SK-N-SH (cell line): ENCODE results near the gene ACBD6. TPM values are rescaled to one million over a fixed set of nuclear protein-coding genes. Genes with fewer than 3 reads are reported as not detected.
A peak's percentile ranks its signal among the peaks of the same experiment; 100 is the strongest.

Experiments used
- CTCF ChIA-PET: fragments of 300-600, 350-600 bp; formaldehyde crosslinking; extraction: SDS; loops from one replicate; lab custom pipeline; 2021; lab: Yijun Ruan, JAX
- POLR2A ChIA-PET: fragments of 350-600 bp; sonication (Branson Sonifier 250); formaldehyde crosslinking; extraction: SDS; loops from one replicate; lab custom pipeline; 2020; ENCODE audit warnings: antibody characterized with exemption, inconsistent platforms; lab: Yijun Ruan, JAX
- DNase-seq: peaks from one replicate; pipeline ENCODE4 v3.0.0; 2012
- H2AFZ ChIP-seq: fragments of 200-600 bp; sonication (generic); 2 replicates; pipeline ENCODE4 v1.8.1; 2016; ENCODE audit warnings: antibody characterized with exemption, mild to moderate bottlenecking, low read depth
- H3F3A ChIP-seq: fragments of 200-600 bp; sonication (generic); replicated peaks from 2 replicates; pipeline ENCODE3; 2016; ENCODE audit warnings: antibody characterized with exemption, mild to moderate bottlenecking; ENCODE audit not compliant: insufficient read depth
- H3K27ac ChIP-seq, 2 experiments: fragments of 200-500 bp in 1 of 2; fragments of 200-600 bp in 1 of 2; sonication (Bioruptor generic) in 1 of 2; sonication (generic), shearing (Covaris generic) in 1 of 2; 2 replicates each; pipeline versions ENCODE4 v1.5.1 to v1.6.1; 2014 to 2016; ENCODE audit warnings: low read depth in 2 of 2, inconsistent platforms in 1 of 2, low read length in 1 of 2, mild to moderate bottlenecking in 1 of 2, mixed read lengths in 1 of 2
- H3K27me3 ChIP-seq: fragments of 200-600 bp; sonication (generic), shearing (Covaris generic); 2 replicates; pipeline ENCODE4 v1.6.1; 2016; ENCODE audit warnings: mixed run types; ENCODE audit not compliant: insufficient read depth
- H3K36me3 ChIP-seq, 2 experiments: fragments of 200-500 bp in 1 of 2; fragments of 200-600 bp in 1 of 2; sonication (Bioruptor generic) in 1 of 2; sonication (generic) in 1 of 2; replicated peaks in 1 of 2; 2 replicates each; pipeline versions ENCODE3 to v1.5.1; 2014 to 2016; ENCODE audit warnings: low read length in 1 of 2, mild to moderate bottlenecking in 1 of 2; ENCODE audit not compliant: insufficient read depth in 2 of 2, control insufficient read depth in 1 of 2
- H3K4me1 ChIP-seq, 2 experiments: fragments of 200-500 bp in 1 of 2; fragments of 200-600 bp in 1 of 2; sonication (Bioruptor generic) in 1 of 2; sonication (generic), shearing (Covaris generic) in 1 of 2; 2 replicates each; pipeline versions ENCODE4 v1.5.1 to v1.6.1; 2014 to 2016; ENCODE audit warnings: low read depth in 1 of 2, low read length in 1 of 2, mixed run types in 1 of 2; ENCODE audit not compliant: insufficient read depth in 2 of 2, control insufficient read depth in 1 of 2
- H3K4me2 ChIP-seq: fragments of 200-600 bp; sonication (generic), shearing (Covaris generic); 2 replicates; pipeline ENCODE4 v1.6.1; 2017; ENCODE audit warnings: mixed run types
- H3K4me3 ChIP-seq, 2 experiments: fragments of 200-500 bp in 1 of 2; fragments of 200-600 bp in 1 of 2; sonication (Bioruptor generic) in 1 of 2; sonication (generic), shearing (Covaris generic) in 1 of 2; 2 replicates each; pipeline versions ENCODE4 v1.5.1 to v1.8.1; 2014 to 2016; ENCODE audit warnings: low read depth in 2 of 2, inconsistent platforms in 1 of 2, low read length in 1 of 2, mild to moderate bottlenecking in 1 of 2, mixed read lengths in 1 of 2, moderate library complexity in 1 of 2
- H3K79me2 ChIP-seq: fragments of 200-600 bp; sonication (generic); 2 replicates; pipeline ENCODE4 v1.8.1; 2017; ENCODE audit warnings: mild to moderate bottlenecking; ENCODE audit not compliant: insufficient read depth
- H3K9ac ChIP-seq: fragments of 200-600 bp; sonication (generic); 2 replicates; pipeline ENCODE4 v1.6.1; 2017; ENCODE audit warnings: mixed run types
- H3K9me2 ChIP-seq: fragments of 200-600 bp; sonication (generic); 2 replicates; pipeline ENCODE4 v1.6.1; 2017; ENCODE audit warnings: mixed run types
- H3K9me3 ChIP-seq: fragments of 200-600 bp; sonication (generic); 2 replicates; pipeline ENCODE4 v1.6.1; 2017; ENCODE audit warnings: mixed run types, mild to moderate bottlenecking, moderate library complexity
- H4K20me1 ChIP-seq: fragments of 200-600 bp; sonication (generic); 2 replicates; pipeline ENCODE4 v1.6.1; 2017; ENCODE audit warnings: mild to moderate bottlenecking, mixed run types; ENCODE audit not compliant: insufficient read depth
- CTCF ChIP-seq: fragments of 200-600 bp; sonication (generic); IDR thresholded peaks from 2 replicates; pipeline ENCODE4 v1.6.1; 2017; ENCODE audit warnings: antibody characterized with exemption, mild to moderate bottlenecking, moderate library complexity
- EP300 ChIP-seq, 2 experiments: IDR thresholded peaks; 2 replicates each; pipeline versions ENCODE4 v1.4.0 to v1.6.1; 2012; ENCODE audit warnings: borderline replicate concordance in 1 of 2, low read depth in 1 of 2, low read length in 1 of 2
- FOXM1 ChIP-seq: IDR thresholded peaks from 2 replicates; pipeline ENCODE4 v1.4.0; 2012; ENCODE audit warnings: low read depth, mild to moderate bottlenecking
- GATA2 ChIP-seq: sonication (generic); formaldehyde crosslinking; IDR thresholded peaks from 2 replicates; pipeline ENCODE4 v1.5.0; 2020; ENCODE audit warnings: mild to moderate bottlenecking, missing genetic modification reagents
- IRF3 ChIP-seq: fragments of 150-350 bp; IDR thresholded peaks from 2 replicates; pipeline ENCODE4 v1.6.1; 2016; ENCODE audit warnings: mild to moderate bottlenecking, low read depth, low read length
- JUND ChIP-seq: IDR thresholded peaks from 2 replicates; pipeline ENCODE4 v1.4.0; 2012
- MXI1 ChIP-seq: IDR thresholded peaks from 2 replicates; pipeline ENCODE4 v1.6.1; 2012; ENCODE audit warnings: mild to moderate bottlenecking, low read depth, low read length, improper control_type of control experiment
- NRF1 ChIP-seq: IDR thresholded peaks from 2 replicates; pipeline ENCODE4 v1.6.1; 2012; ENCODE audit warnings: low read depth, mild to moderate bottlenecking, low read length
- RCOR1 ChIP-seq: fragments of 150-350 bp; IDR thresholded peaks from 2 replicates; pipeline ENCODE4 v1.6.1; 2017; ENCODE audit warnings: antibody characterized with exemption, low read length
- RFX5 ChIP-seq: IDR thresholded peaks from 2 replicates; pipeline ENCODE4 v1.6.1; 2012; ENCODE audit warnings: mild to moderate bottlenecking, improper control_type of control experiment, low read length
- TEAD4 ChIP-seq: IDR thresholded peaks from 2 replicates; pipeline ENCODE4 v1.4.0; 2012; ENCODE audit warnings: mild to moderate bottlenecking, borderline replicate concordance; ENCODE audit not compliant: insufficient read depth
- ZBTB33 ChIP-seq: IDR thresholded peaks from 2 replicates; pipeline ENCODE4 v1.4.0; 2012; ENCODE audit warnings: low read depth, borderline replicate concordance
- WGBS: methylation state at CpG from one replicate; pipeline ENCODE4 v1.1.6; 2017; ENCODE audit warnings: low lambda C conversion rate; 5-methylcytosine and 5-hydroxymethylcytosine counted together
- polyA plus RNA-seq, 3 experiments: library from polyadenylated mRNA; depleted of rRNA; stranded (reverse); fragments of >200 nt; gene quantifications; 2 replicates each; pipeline ENCODE4 v1.2.3, GENCODE V29; 2012

Gene ACBD6
- polyA plus RNA-seq, 1 of the 3 experiments (the other 2 are of a cell fraction): 60.9 TPM

GRCh38 chr1:180519846-180520245, 17.5 kb upstream of the ACBD6 start:
- H2AFZ ChIP-seq: peak overlapping the region; percentile 73; the same call in 1 of the 2 replicates
- no peaks in the 10 kb centered on the region for H3K27me3 ChIP-seq
- peaks cover 7% of the 10 kb centered on the region for H3F3A ChIP-seq
- H3K9me2 ChIP-seq: no peaks in the 10 kb centered on the region
- 72% methylated on average over 4 of the region's 4 CpGs for WGBS
- no peak overlapping the region for H3K4me2 ChIP-seq
- ChIA-PET POLR2A (no interaction called here), CTCF (interaction anchor here (1.7 to 9.8 kb wide), 3 partner anchors 13 to 622 kb away, joined by 6 to 157 read pairs (median 6); no protein-coding TSS in a partner anchor)
- H3K36me3 ChIP-seq: no peaks in the 10 kb centered on the region
- H3K9me3 ChIP-seq: no peaks in the 10 kb centered on the region
- H3K27ac ChIP-seq: no peak overlapping the region
- no peak overlapping the region for H3K9ac ChIP-seq
- TF ChIP-seq TEAD4 (no peak), JUND (no peak), CTCF (no peak), RFX5 (no peak), NRF1 (no peak), RCOR1 (no peak), FOXM1 (no peak), EP300 (IDR thresholded peaks at IDR 0.05; ENCODE audit: borderline replicate concordance in 1 of 2, low read depth in 1 of 2, low read length in 1 of 2) (no peak), GATA2 (no peak), IRF3 (no peak), ZBTB33 (no peak), MXI1 (no peak)
- H3K4me3 ChIP-seq: no peak overlapping the region
- no peaks in the 10 kb centered on the region for H4K20me1 ChIP-seq
- H3K4me1 ChIP-seq: peaks cover 4 to 11% of the 10 kb centered on the region in 2 experiments; a peak in 3 of 4 replicates
- no peaks in the 10 kb centered on the region for H3K79me2 ChIP-seq
- no peak for DNase-seq
